A673 (cell line): ENCODE measurements around the gene COL4A2. TPM values are rescaled to one million over a fixed set of nuclear protein-coding genes. Genes with fewer than 3 reads are reported as not detected.

ENCODE experiments used
- BruUV-seq: library from RNA; stranded (reverse); fragments of 400-500 nt; replicated peaks from 2 replicates; lab custom pipeline; 2021; lab: Mats Ljungman, UMichigan
- CTCF ChIA-PET: fragments of 300-600 bp; sonication (Branson Sonifier 250); formaldehyde crosslinking; loops from one replicate; lab custom pipeline; 2022; ENCODE audit warnings: antibody characterized with exemption; lab: Charles Lee
- POLR2A ChIA-PET: fragments of 300-600 bp; sonication (Branson Sonifier 250); formaldehyde crosslinking; loops from one replicate; lab custom pipeline; 2022; ENCODE audit warnings: antibody characterized with exemption; ENCODE audit not compliant: low non-redundant PET; lab: Charles Lee
- DNase-seq: peaks from one replicate; pipeline ENCODE4 v3.0.0-alpha.2; 2015; ENCODE audit warnings: low spot score
- H3K27ac ChIP-seq: fragments of 200-600 bp; sonication (generic); 2 replicates; pipeline ENCODE4 v1.5.1; 2016; ENCODE audit warnings: mixed run types, low read depth, mild to moderate bottlenecking, mixed read lengths, antibody characterized with exemption, low read length; ENCODE audit not compliant: poor library complexity, severe bottlenecking
- H3K27me3 ChIP-seq: fragments of 200-600 bp; sonication (generic); replicated peaks from 2 replicates; pipeline ENCODE4 v1.6.1; 2017; ENCODE audit warnings: mixed run types, low read depth, mild to moderate bottlenecking, mixed read lengths, antibody characterized with exemption, low read length; ENCODE audit not compliant: insufficient read depth, poor library complexity
- H3K36me3 ChIP-seq: fragments of 200-600 bp; sonication (generic); 2 replicates; pipeline ENCODE4 v1.6.1; 2016; ENCODE audit warnings: mixed run types, mild to moderate bottlenecking, mixed read lengths, antibody characterized with exemption, low read length; ENCODE audit not compliant: insufficient read depth, poor library complexity, severe bottlenecking
- H3K4me1 ChIP-seq: fragments of 200-600 bp; sonication (generic); 2 replicates; pipeline ENCODE4 v1.6.1; 2017; ENCODE audit warnings: mixed run types, mild to moderate bottlenecking, mixed read lengths, antibody characterized with exemption, low read length; ENCODE audit not compliant: insufficient read depth, poor library complexity, severe bottlenecking
- H3K4me3 ChIP-seq: fragments of 200-600 bp; sonication (generic); 2 replicates; pipeline ENCODE4 v1.5.1; 2016; ENCODE audit warnings: low read depth, mixed run types, mild to moderate bottlenecking, mixed read lengths, low read length; ENCODE audit not compliant: poor library complexity, severe bottlenecking
- H3K9me3 ChIP-seq: fragments of 200-600 bp; sonication (generic); 2 replicates; pipeline ENCODE4 v1.6.1; 2016; ENCODE audit warnings: mixed run types, low read depth, mild to moderate bottlenecking, mixed read lengths, antibody characterized with exemption, low read length; ENCODE audit not compliant: poor library complexity, severe bottlenecking
- CTCF ChIP-seq: fragments of 300-800, 200-600 bp; sonication (generic); conservative IDR thresholded peaks from 2 replicates; pipeline ENCODE4 v1.5.1; 2017; ENCODE audit warnings: low read depth, mild to moderate bottlenecking, antibody characterized with exemption, low read length, moderate library complexity, mixed read lengths
- EZH2 ChIP-seq: fragments of 200-600 bp; sonication (generic); IDR thresholded peaks from 2 replicates; pipeline ENCODE4 v1.6.1; 2017; ENCODE audit warnings: borderline replicate concordance, low read depth, mild to moderate bottlenecking, mixed read lengths, antibody characterized with exemption, low read length; ENCODE audit not compliant: poor library complexity, severe bottlenecking
- intact Hi-C: fragments of 100-400 bp; cut with micrococcal nuclease; formaldehyde crosslinking; loops from one replicate; pipeline ENCODE4 v1.10.0; 2022; ENCODE audit not compliant: unreplicated experiment
- total RNA-seq: library from RNA; stranded (reverse); gene quantifications from 2 replicates; pipeline ENCODE4 v1.2.3, GENCODE V29; 2021

Gene COL4A2
- total RNA-seq, 1 experiment from 2014 or later, result 184 TPM

GRCh38 chr13:110276553-110276950, 30.5 kb upstream of the COL4A2 start:
- no peaks in the 10 kb centered on the region for H3K36me3 ChIP-seq
- no peak overlapping the region for H3K4me3 ChIP-seq
- DNase-seq, result no peak
- H3K27ac ChIP-seq, result no peak overlapping the region
- POLR2A ChIA-PET, result no interaction called here
- no peaks in the 10 kb centered on the region for H3K27me3 ChIP-seq
- H3K4me1 ChIP-seq, result peaks cover 16% of the 10 kb centered on the region
- CTCF ChIA-PET, result no interaction called here
- BruUV-seq, result no TSS peak
- TF ChIP-seq CTCF, result no peak
- TF ChIP-seq EZH2, result no peak
- intact Hi-C loops, result no loop called here
- H3K9me3 ChIP-seq, result no peaks in the 10 kb centered on the region

GRCh38 chr13:110277357-110277975, 29.6 kb upstream of the COL4A2 start:
- DNase-seq, result no peak
- Histone ChIP-seq H3K27ac (no peak overlapping the region), H3K4me3 (no peak overlapping the region), H3K9me3 (no peaks in the 10 kb centered on the region), H3K36me3 (no peaks in the 10 kb centered on the region), H3K4me1 (peaks cover 16% of the 10 kb centered on the region), H3K27me3 (no peaks in the 10 kb centered on the region)
- POLR2A ChIA-PET, result no interaction called here
- TF ChIP-seq CTCF (no peak), EZH2 (no peak)
- CTCF ChIA-PET, result no interaction called here
- BruUV-seq, result no TSS peak
- intact Hi-C loops, result no loop called here

GRCh38 chr13:110278859-110279258, 28.2 kb upstream of the COL4A2 start:
- no peaks in the 10 kb centered on the region for H3K9me3 ChIP-seq
- no peaks in the 10 kb centered on the region for H3K27me3 ChIP-seq
- POLR2A ChIA-PET, result no interaction called here
- H3K4me3 ChIP-seq, result no peak overlapping the region
- TF ChIP-seq EZH2, result no peak
- no peak for TF ChIP-seq CTCF
- H3K27ac ChIP-seq, result no peak overlapping the region
- CTCF ChIA-PET, result no interaction called here
- no TSS peak for BruUV-seq
- intact Hi-C loops, result no loop called here
- peaks cover 16% of the 10 kb centered on the region for H3K4me1 ChIP-seq
- no peaks in the 10 kb centered on the region for H3K36me3 ChIP-seq
- DNase-seq, result no peak
